OCI-LY7 (cell line): Measurements from ENCODE around the gene RPS6KA2.

Experiments
- EZH2phosphoT487 ChIP-seq: fragments of 200-600 bp; sonication (generic); IDR thresholded peaks from 2 replicates; pipeline ENCODE4 v1.6.1; 2018; ENCODE audit warnings: low read depth, borderline replicate concordance, mild to moderate bottlenecking, mixed run types, antibody characterized with exemption, low read length, moderate library complexity, mixed read lengths
- TF ChIP-seq, protein P1 (sequence below): fragments of 200-600 bp; sonication (generic); conservative IDR thresholded peaks from 2 replicates; pipeline ENCODE4 v1.5.1; 2014; ENCODE audit warnings: mild to moderate bottlenecking, antibody characterized with exemption, low read length, moderate library complexity, mixed read lengths

GRCh38 chr6:166618866-166619761, 7.9 kb downstream of the RPS6KA2 start:
- TF ChIP-seq, protein P1, sequence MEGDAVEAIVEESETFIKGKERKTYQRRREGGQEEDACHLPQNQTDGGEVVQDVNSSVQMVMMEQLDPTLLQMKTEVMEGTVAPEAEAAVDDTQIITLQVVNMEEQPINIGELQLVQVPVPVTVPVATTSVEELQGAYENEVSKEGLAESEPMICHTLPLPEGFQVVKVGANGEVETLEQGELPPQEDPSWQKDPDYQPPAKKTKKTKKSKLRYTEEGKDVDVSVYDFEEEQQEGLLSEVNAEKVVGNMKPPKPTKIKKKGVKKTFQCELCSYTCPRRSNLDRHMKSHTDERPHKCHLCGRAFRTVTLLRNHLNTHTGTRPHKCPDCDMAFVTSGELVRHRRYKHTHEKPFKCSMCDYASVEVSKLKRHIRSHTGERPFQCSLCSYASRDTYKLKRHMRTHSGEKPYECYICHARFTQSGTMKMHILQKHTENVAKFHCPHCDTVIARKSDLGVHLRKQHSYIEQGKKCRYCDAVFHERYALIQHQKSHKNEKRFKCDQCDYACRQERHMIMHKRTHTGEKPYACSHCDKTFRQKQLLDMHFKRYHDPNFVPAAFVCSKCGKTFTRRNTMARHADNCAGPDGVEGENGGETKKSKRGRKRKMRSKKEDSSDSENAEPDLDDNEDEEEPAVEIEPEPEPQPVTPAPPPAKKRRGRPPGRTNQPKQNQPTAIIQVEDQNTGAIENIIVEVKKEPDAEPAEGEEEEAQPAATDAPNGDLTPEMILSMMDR: no peak
- TF ChIP-seq EZH2phosphoT487: no peak
